Fibroblast of mammary gland (primary cell): ENCODE measurements around the gene XRCC5.

Experiments
- DNase-seq: peaks from one replicate; pipeline ENCODE4 v3.0.0-alpha.2; 2010; ENCODE audit warnings: low read depth
- H3K4me3 ChIP-seq: 2 replicates; pipeline ENCODE4 v1.5.1; 2011; ENCODE audit warnings: low read depth, mild to moderate bottlenecking, low read length, moderate library complexity; ENCODE audit not compliant: control insufficient read depth
- TF ChIP-seq, protein P1 (sequence below): conservative IDR thresholded peaks from 2 replicates; pipeline ENCODE4 v1.5.1; 2011; ENCODE audit warnings: low read depth, low read length, inconsistent platforms; ENCODE audit not compliant: control insufficient read depth, insufficient read depth

Gene XRCC5

DNA sequence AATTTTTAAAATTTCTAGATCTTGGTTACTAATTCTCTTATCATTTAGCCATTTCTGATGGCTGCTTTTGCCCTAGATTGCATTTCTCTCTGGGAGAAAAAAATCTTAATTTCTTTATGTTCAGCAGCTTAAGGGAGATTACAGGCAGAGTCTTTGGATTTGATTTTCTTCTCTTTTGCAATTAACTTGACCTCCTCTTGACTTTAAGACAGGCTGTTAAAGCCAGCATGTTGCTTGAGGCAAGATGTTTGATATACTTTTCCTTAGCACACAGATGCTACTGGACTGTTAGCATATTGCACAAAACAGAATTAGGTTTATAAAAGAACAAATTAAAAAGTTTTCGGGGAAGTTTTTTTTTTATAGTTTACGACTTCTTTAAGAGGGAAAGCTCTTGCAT, 50.0 kb downstream of the XRCC5 start:
- no peak for DNase-seq
- H3K4me3 ChIP-seq, result no peak overlapping the region
- TF ChIP-seq, protein P1, sequence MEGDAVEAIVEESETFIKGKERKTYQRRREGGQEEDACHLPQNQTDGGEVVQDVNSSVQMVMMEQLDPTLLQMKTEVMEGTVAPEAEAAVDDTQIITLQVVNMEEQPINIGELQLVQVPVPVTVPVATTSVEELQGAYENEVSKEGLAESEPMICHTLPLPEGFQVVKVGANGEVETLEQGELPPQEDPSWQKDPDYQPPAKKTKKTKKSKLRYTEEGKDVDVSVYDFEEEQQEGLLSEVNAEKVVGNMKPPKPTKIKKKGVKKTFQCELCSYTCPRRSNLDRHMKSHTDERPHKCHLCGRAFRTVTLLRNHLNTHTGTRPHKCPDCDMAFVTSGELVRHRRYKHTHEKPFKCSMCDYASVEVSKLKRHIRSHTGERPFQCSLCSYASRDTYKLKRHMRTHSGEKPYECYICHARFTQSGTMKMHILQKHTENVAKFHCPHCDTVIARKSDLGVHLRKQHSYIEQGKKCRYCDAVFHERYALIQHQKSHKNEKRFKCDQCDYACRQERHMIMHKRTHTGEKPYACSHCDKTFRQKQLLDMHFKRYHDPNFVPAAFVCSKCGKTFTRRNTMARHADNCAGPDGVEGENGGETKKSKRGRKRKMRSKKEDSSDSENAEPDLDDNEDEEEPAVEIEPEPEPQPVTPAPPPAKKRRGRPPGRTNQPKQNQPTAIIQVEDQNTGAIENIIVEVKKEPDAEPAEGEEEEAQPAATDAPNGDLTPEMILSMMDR, result no peak

DNA sequence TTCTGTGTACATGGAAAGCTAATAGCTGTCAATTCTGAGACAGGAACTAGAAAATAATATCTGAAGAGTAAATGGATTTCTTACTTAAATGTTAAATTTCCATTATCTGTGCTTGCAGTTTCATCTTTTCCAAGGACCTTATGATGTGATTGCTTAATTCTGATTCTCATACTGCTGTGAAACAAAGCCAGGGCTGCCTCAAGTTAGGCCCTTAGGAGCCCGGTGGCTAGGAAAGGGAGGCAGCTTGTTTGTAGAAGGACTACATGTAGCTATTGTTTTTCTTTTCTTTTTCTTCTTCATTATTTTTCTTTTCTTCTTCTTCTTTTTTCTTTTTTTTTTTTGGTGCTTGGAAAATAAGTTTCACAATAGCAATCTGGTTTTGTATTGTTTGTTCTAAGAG, 50.5 kb downstream of the XRCC5 start:
- TF ChIP-seq, protein P1, result no peak
- DNase-seq, result no peak
- no peak overlapping the region for H3K4me3 ChIP-seq

DNA sequence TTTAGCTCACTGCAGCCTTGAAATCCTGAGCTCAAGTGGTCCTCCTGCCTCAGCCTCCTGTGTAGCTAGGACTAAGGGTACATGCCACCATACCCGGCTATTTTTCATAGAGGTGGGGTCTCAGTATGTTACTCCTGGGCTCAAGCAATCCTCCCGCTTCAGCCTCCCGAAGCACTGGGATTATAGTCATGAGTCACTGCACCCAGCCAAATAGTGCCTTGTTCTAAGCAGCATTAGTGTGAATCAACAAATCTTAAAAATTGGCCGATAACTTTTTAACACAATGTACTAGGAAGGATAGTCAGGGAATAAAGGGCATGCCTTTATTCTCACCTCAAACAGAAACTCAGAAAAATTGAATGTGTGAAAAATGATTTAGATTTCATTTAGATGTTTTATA, 51.6 kb downstream of the XRCC5 start:
- TF ChIP-seq, protein P1, result no peak
- no peak for DNase-seq
- H3K4me3 ChIP-seq, result no peak overlapping the region

DNA sequence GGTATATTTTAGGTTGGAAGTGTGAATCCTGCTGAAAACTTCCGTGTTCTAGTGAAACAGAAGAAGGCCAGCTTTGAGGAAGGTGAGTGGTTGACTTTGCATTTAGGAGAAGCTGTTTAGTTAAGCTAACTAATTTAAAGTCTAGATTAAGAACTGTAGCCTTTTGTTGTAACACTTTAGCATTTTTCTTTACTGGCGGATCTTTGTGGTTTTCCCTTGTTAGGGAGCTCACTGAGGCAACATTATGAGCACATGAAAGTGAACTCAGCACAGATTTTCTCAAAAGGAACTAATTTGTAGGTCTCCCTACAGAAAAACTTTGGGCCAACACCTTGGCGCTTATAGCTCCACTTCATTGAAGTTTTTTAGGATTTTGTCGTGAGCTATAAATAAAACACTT, 52.8 kb downstream of the XRCC5 start:
- TF ChIP-seq, protein P1, result no peak
- H3K4me3 ChIP-seq, result no peak overlapping the region
- DNase-seq, result no peak

DNA sequence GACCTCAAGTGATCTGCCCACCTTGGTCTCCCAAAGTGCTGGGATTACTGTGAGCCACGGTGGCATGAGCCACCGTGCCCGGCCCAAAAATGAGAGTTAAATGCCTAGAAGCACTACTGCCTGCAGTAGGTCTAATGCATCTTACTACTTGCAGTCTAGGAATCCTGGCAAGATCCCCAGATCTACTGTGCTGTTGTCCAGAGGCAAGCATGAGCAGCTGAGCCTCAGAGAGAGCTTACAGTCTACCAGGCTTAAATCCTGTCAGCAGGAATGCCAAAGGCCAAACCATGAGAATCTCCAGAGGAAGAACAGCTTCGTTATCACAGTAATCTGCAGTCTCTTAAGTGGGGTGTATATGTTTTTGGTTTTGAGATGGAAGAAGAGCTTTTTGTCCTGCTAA, 54.4 kb downstream of the XRCC5 start:
- TF ChIP-seq, protein P1, result no peak
- no peak for DNase-seq

DNA sequence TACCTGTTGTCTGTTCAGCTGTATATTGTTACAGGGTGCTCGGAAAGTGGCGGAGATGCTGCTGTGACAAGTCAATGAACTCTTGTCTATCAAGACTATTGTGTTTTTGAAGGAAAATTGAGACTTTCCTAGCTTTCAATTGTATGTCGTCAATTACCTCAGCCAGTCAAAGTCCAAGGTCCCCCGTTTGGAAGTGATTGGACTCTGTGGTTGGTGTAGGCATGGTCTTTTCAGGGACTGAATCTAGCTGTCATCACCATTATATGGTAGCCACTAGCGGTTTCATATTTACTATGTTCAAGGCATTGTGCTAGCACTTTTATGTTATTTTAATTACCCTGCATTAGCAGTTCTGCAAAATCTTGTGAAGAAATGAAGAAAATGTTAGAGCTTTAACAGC, 54.9 kb downstream of the XRCC5 start:
- DNase-seq, result no peak

More for the DNA sequence above, 54.4 kb downstream of the XRCC5 start:
- H3K4me3 ChIP-seq, result no peak overlapping the region

More for the DNA sequence above, 54.9 kb downstream of the XRCC5 start:
- TF ChIP-seq, protein P1, result no peak
- no peak overlapping the region for H3K4me3 ChIP-seq
